Measurements from ENCODE around the gene NPHS1. TPM values are rescaled to one million over a fixed set of nuclear protein-coding genes. Genes with fewer than 3 reads are reported as not detected.

The NPHS1 gene
- total and polyA plus RNA-seq, 4 donors, result under 0.01 TPM; not detected in 3

GRCh38 chr19:35895911-35896642 lies 43.8 kb upstream of the NPHS1 start:
- Histone ChIP-seq H3K9me3 (ENCODE audit: control insufficient read depth in 4 of 4, low read length in 3 of 4) (no peaks in the 10 kb centered on the region), H3K36me3 (ENCODE audit: control insufficient read depth in 4 of 4, insufficient read depth in 3 of 4, low read depth in 1 of 4, low read length in 3 of 4) (peaks cover 3 to 16% (median 8%) of the 10 kb centered on the region in 4 donors), H3K27ac (ENCODE audit: low read depth in 1 of 2, low read length in 2 of 2) (no peak overlapping the region), H3K9ac (ENCODE audit: low read depth in 1 of 2, low read length in 2 of 2) (no peak overlapping the region), H3K4me1 (ENCODE audit: control insufficient read depth in 4 of 4, insufficient read depth in 4 of 4, low read length in 3 of 4) (peaks cover 0 to 4% (median 2%) of the 10 kb centered on the region in 4 donors), H3K27me3 (ENCODE audit: control insufficient read depth in 4 of 4, insufficient read depth in 4 of 4, low read length in 3 of 4) (no peaks in the 10 kb centered on the region), H3K4me3 (ENCODE audit: low read depth in 1 of 3, low read length in 3 of 3) (no peak overlapping the region)
- no peak for DNase-seq (ENCODE audit: low spot score)
- no peak for TF ChIP-seq REST (IDR thresholded peaks at IDR 0.05)
- no peak for TF ChIP-seq RAD21 (IDR thresholded peaks at IDR 0.05)
- TF ChIP-seq TAF1 (conservative IDR thresholded peaks at IDR 0.05), result no peak
- no peak for TF ChIP-seq RXRA (IDR thresholded peaks at IDR 0.05)
- TF ChIP-seq CTCF (IDR thresholded peaks at IDR 0.05; ENCODE audit: low read depth, low read length, missing input control), result no peak
- no peak for TF ChIP-seq HNF4G (IDR thresholded peaks at IDR 0.05)
- TF ChIP-seq EGR1 (IDR thresholded peaks at IDR 0.05; ENCODE audit: low read depth in 2 of 2), result no peak
- no peak for TF ChIP-seq SP1 (IDR thresholded peaks at IDR 0.05)
- TF ChIP-seq NR2F2 (IDR thresholded peaks at IDR 0.05), result no peak
- no peak for TF ChIP-seq JUND (IDR thresholded peaks at IDR 0.05)
- no peak for TF ChIP-seq ATF3 (IDR thresholded peaks at IDR 0.05)
- TF ChIP-seq ZBTB33 (IDR thresholded peaks at IDR 0.05), result no peak
- TF ChIP-seq HNF4A (conservative IDR thresholded peaks at IDR 0.05), result no peak
- TF ChIP-seq FOXA2 (IDR thresholded peaks at IDR 0.05), result no peak
- TF ChIP-seq YY1 (IDR thresholded peaks at IDR 0.05), result no peak
- no peak for TF ChIP-seq FOXA1 (IDR thresholded peaks at IDR 0.05)
- no peak for TF ChIP-seq GABPA (IDR thresholded peaks at IDR 0.05 in 1 of 2, conservative IDR thresholded peaks at IDR 0.05 in 1 of 2)
- WGBS, result 84% methylated on average over 21 of the region's 21 CpGs

All from liver (tissue), 9 donors.